ENCODE results near the gene SLC9A8.

SLC9A8 gene

GRCh38 chr20:49831770-49832631, 19.4 kb downstream of the SLC9A8 start:
- H3K9me3 ChIP-seq (ENCODE audit: control insufficient read depth, insufficient read depth, low read depth, low read length): no peaks in the 10 kb centered on the region
- no peaks in the 10 kb centered on the region for H3K4me1 ChIP-seq (ENCODE audit: control insufficient read depth, insufficient read depth, low read length)
- ChIA-PET POLR2A (no interaction called here), CTCF (no interaction called here)
- no peak overlapping the region for H3K27ac ChIP-seq (ENCODE audit: extremely low read depth, low read depth, low read length)
- TF ChIP-seq ZNF510 (tag by site-specific recombination; IDR thresholded peaks at IDR 0.05; ENCODE audit: insufficient replicate concordance) (no peak), ZNF449 (tag by site-specific recombination; IDR thresholded peaks at IDR 0.05) (no peak)
- H3K36me3 ChIP-seq (ENCODE audit: control insufficient read depth in 2 of 2, insufficient read depth in 1 of 2, low read length in 2 of 2): peaks cover 5 to 31% of the 10 kb centered on the region in 2 experiments; a peak in 2 of 3 replicates
- no peak overlapping the region for H3K4me3 ChIP-seq (ENCODE audit: low read depth, low read length)

GRCh38 chr20:49832632-49833327, 20.2 kb downstream of the SLC9A8 start:
- POLR2A ChIA-PET: no interaction called here
- no peaks in the 10 kb centered on the region for H3K4me1 ChIP-seq (ENCODE audit: control insufficient read depth, insufficient read depth, low read length)
- no peak overlapping the region for H3K27ac ChIP-seq (ENCODE audit: extremely low read depth, low read depth, low read length)
- no peak overlapping the region for H3K4me3 ChIP-seq (ENCODE audit: low read depth, low read length)
- H3K9me3 ChIP-seq (ENCODE audit: control insufficient read depth, insufficient read depth, low read depth, low read length): no peaks in the 10 kb centered on the region
- CTCF ChIA-PET: interaction anchor here (4.2 kb wide), 1 partner anchor 14 kb away, joined by 23 read pairs; no protein-coding TSS in a partner anchor
- peaks cover 0 to 28% of the 10 kb centered on the region in 2 experiments; a peak in 2 of 3 replicates for H3K36me3 ChIP-seq (ENCODE audit: control insufficient read depth in 2 of 2, insufficient read depth in 1 of 2, low read length in 2 of 2)
- TF ChIP-seq ZFP3 (tag by site-specific recombination; IDR thresholded peaks at IDR 0.05; ENCODE audit: low read depth) (no peak), ZNF529 (tag by site-specific recombination; IDR thresholded peaks at IDR 0.05; ENCODE audit: insufficient replicate concordance) (no peak), REPIN1 (tag by site-specific recombination; IDR thresholded peaks at IDR 0.05; ENCODE audit: low read depth) (no peak), ZBTB11 (tag by site-specific recombination; conservative IDR thresholded peaks at IDR 0.05; ENCODE audit: low read depth) (no peak), ZNF391 (tag by site-specific recombination; IDR thresholded peaks at IDR 0.05; ENCODE audit: borderline replicate concordance, low read depth) (no peak), ZBTB7A (tag by site-specific recombination; IDR thresholded peaks at IDR 0.05; ENCODE audit: low read depth) (no peak), SP3 (tag by site-specific recombination; IDR thresholded peaks at IDR 0.05) (no peak), ZBTB49 (tag by site-specific recombination; IDR thresholded peaks at IDR 0.05; ENCODE audit: low read depth) (no peak), ZBTB20 (tag by site-specific recombination; IDR thresholded peaks at IDR 0.05) (no peak), ZNF184 (tag by site-specific recombination; IDR thresholded peaks at IDR 0.05) (no peak), PATZ1 (tag by site-specific recombination; IDR thresholded peaks at IDR 0.05) (no peak), KLF10 (tag by site-specific recombination; IDR thresholded peaks at IDR 0.05) (no peak), ZNF449 (tag by site-specific recombination; IDR thresholded peaks at IDR 0.05) (no peak), KLF7 (tag by site-specific recombination; IDR thresholded peaks at IDR 0.05; ENCODE audit: borderline replicate concordance) (no peak), ZNF549 (tag by site-specific recombination; IDR thresholded peaks at IDR 0.05) (no peak), ZFP69B (tag by site-specific recombination; IDR thresholded peaks at IDR 0.05) (no peak), GLIS1 (tag by site-specific recombination; IDR thresholded peaks at IDR 0.05) (no peak), ZSCAN4 (tag by site-specific recombination; IDR thresholded peaks at IDR 0.05) (no peak)

Data from HEK293 (cell line).